HEK293 (cell line): ENCODE results near the gene THBS2.

Source experiments
- CTCF ChIP-seq: fragments of 450-650 bp; formaldehyde crosslinking; IDR thresholded peaks from 2 replicates; pipeline ENCODE4 v1.5.1; 2016; ENCODE audit warnings: missing biosample characterization, missing genetic modification characterization
- ZNF184 ChIP-seq: fragments of 450-650 bp; IDR thresholded peaks from 2 replicates; pipeline ENCODE4 v1.5.1; 2018; ENCODE audit warnings: missing biosample characterization, mild to moderate bottlenecking, missing genetic modification characterization
- ZNF645 ChIP-seq: fragments of 450-650 bp; formaldehyde crosslinking; IDR thresholded peaks from 2 replicates; pipeline ENCODE4; 2016; ENCODE audit warnings: missing biosample characterization, missing genetic modification characterization
- TF ChIP-seq, protein P1 (sequence below): fragments of 450-650 bp; formaldehyde crosslinking; IDR thresholded peaks from 2 replicates; pipeline ENCODE4 v1.5.1; 2017; ENCODE audit warnings: missing biosample characterization, missing genetic modification characterization
- TF ChIP-seq, protein P2 (sequence below): fragments of 450-650 bp; formaldehyde crosslinking; IDR thresholded peaks from 2 replicates; pipeline ENCODE4 v1.5.1; 2016; ENCODE audit warnings: missing biosample characterization, missing genetic modification characterization

DNA sequence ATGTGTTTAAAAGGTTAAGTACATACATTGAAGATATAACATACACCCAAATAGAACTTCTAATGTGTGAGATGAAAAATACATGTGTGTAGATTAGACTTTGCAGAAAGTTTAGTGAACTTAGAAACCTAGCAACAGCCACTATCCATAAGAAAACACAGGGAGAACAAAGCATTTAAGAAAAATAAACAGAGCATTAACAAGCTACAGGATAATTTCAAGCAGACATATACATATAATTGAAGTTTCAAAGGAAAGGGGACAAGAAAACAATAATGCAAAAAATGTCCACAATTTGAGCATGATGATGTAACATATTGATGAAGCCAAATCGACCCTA is 18.2 kb upstream of the THBS2 start:
- TF ChIP-seq CTCF (no peak), ZNF184 (tag by site-specific recombination) (no peak), ZNF645 (tag by site-specific recombination) (no peak)
- TF ChIP-seq, protein P1, sequence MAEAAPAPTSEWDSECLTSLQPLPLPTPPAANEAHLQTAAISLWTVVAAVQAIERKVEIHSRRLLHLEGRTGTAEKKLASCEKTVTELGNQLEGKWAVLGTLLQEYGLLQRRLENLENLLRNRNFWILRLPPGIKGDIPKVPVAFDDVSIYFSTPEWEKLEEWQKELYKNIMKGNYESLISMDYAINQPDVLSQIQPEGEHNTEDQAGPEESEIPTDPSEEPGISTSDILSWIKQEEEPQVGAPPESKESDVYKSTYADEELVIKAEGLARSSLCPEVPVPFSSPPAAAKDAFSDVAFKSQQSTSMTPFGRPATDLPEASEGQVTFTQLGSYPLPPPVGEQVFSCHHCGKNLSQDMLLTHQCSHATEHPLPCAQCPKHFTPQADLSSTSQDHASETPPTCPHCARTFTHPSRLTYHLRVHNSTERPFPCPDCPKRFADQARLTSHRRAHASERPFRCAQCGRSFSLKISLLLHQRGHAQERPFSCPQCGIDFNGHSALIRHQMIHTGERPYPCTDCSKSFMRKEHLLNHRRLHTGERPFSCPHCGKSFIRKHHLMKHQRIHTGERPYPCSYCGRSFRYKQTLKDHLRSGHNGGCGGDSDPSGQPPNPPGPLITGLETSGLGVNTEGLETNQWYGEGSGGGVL (tag by site-specific recombination): no peak
- TF ChIP-seq, protein P2, sequence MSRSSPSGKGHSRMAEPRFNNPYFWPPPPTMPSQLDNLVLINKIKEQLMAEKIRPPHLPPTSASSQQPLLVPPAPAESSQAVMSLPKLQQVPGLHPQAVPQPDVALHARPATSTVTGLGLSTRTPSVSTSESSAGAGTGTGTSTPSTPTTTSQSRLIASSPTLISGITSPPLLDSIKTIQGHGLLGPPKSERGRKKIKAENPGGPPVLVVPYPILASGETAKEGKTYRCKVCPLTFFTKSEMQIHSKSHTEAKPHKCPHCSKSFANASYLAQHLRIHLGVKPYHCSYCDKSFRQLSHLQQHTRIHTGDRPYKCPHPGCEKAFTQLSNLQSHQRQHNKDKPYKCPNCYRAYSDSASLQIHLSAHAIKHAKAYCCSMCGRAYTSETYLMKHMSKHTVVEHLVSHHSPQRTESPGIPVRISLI: no peak
